ENCODE results near the gene TAF1L.

- TF ChIP-seq CTCF (IDR thresholded peaks at IDR 0.05), result no peak
- TF ChIP-seq POLR2A (IDR thresholded peaks at IDR 0.05), result no peak
Observed at GRCh38 chr9:32596936-32597335, 38.5 kb downstream of the TAF1L start.

Measured in lower leg skin (tissue), 3 donors.